Medulla oblongata (tissue), 1 donor: ENCODE results near the gene OR2C1.
A peak's percentile ranks its signal among the peaks of the same experiment; 100 is the strongest.

Experiments used
- DNase-seq: peaks from one replicate; pipeline ENCODE4 v3.0.0-alpha.2; 2015; ENCODE audit errors: extremely low spot score

Gene OR2C1

DNA sequence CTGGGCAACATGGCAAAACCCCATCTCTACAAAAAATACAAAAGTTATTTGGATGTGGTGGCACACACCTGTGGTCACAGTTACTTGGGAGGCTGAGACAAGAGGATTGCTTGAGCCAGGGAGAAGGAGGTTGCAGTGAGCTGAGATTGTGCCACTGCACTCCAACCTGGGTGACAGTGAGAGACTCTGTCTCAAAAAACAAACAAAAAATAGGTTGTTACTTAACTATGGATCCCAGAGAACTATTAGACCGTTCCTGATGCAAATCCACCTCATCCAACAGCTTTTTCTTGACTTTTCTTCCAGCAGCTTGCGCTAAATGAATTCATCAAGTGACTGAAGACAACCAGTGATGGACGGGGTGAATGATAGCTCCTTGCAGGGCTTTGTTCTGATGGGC lies at the start of gene OR2C1:
Gene OR2C1 (plus strand): TSS at position 301 of the 400 bp plus-strand sequence. CDS start 52 bp downstream, at position 353.
- no peak for DNase-seq

- DNase-seq = peak; percentile 3
These were observed 49.6 kb upstream of the OR2C1 start for GRCh38 chr16:3306078-3306477.

DNA sequence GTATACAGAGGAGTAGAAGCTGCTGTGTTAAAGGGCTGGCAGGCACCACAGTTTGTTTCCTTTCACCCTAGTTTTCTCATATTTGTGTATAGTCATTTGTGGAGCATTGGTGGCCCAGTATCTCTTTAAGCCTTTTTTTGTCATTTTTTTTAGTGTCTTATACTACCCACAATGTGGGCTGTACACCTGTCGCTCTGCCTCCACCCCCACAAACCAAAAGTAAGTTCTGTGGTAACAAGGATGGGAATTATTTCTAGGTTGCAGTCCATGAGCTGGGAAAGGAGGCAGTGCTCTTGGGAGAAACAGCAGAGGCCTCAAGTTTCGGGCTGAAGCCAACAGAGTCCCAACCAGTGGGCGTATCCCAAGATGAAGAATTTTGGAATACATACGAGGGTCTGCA lies 44.2 kb upstream of the OR2C1 start:
- no peak for DNase-seq

- no peak for DNase-seq
These were observed 38.2 kb upstream of the OR2C1 start for GRCh38 chr16:3317315-3317999.

- DNase-seq = no peak
These were observed 33.9 kb upstream of the OR2C1 start for GRCh38 chr16:3321816-3322215.

DNA sequence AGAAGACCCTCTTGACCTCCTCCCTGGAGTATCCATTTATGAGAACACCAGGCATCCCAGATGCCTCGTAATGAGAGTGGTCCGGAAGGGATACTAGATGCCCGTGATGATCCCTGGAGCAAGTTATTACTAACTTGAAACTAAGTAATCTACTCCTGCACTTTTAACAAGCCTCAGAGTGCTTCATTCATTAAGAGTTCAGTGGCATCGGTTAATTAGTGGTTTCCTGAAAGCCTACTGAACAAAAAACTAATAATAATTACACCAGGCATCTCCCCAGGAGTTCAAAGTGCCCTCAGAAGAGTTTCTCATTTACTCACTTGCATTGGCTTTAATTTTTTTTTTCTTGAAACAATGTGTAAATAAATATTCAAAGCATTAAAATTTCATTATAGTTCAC lies 28.2 kb upstream of the OR2C1 start:
- no peak for DNase-seq

GRCh38 chr16:3328104-3328503 lies 27.6 kb upstream of the OR2C1 start:
- DNase-seq = no peak

DNA sequence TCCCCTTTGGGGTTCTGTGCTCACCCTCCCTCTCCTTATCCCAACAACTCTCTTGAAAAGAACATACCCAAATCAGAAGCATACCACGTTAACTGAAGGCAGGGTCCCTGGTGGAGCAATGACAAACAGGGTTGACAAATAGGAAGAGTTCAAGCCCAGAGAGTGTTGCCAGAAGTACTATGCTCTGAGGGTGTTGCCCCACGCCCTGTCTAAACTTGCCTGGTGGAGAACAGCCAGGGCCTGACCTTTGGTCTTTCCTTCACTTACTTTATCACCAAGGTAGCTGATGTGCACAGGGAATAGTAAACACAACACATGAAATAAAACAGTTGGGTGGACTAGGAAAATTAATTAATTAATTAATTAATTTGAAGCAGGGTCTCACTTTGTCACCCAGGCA lies 27.0 kb upstream of the OR2C1 start:
- DNase-seq = no peak

DNA sequence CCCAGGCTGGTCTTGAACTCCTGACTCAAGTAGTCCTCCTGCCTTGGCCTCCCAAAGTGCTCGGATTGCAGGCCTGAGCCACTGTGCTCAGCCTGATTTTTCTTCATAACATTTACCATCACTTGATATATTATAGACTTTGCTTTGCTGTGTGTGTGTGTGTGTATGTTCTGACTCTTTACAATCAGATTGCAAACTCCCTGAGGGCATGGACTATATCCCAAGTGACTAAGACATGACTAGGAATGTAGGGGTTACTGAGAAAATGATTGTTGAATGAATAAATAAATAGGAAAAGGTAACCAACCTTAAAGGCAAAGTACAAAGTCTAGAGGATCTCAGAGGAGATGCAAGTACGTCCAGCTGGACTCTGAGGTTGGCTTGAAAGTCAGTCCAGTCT lies 9.6 kb upstream of the OR2C1 start:
- no peak for DNase-seq

GRCh38 chr16:3347586-3347985 lies 8.1 kb upstream of the OR2C1 start:
- DNase-seq = no peak

DNA sequence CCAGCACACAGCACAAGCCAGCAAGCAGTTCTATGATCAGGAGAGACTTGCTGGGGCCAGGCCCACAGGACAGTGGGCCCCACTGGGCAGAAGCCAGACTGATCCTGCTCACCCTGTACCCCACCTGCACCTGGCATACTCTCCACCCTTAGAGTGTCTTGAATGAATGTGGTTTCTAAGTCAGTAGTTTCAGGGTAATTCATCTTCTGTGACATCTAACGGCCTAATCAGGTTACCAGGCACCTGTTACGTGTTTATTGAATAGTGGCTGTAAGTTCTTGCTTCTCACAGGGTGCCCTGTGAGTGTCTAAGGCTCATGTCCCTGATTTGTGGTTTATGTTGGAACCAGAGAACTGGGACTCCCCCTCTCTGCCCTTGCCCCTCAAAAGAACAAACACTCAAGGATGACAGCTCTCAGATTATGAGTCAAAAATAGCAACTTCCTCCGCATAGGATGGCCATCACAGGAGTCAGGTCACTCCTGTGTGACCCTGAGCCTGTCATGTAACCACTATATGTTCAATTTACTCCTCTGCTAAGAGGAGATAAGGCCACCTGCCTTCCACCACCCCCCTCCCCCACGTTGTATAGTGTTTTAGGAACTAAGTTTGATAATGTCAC lies 7.0 kb upstream of the OR2C1 start:
- no peak for DNase-seq

- DNase-seq = no peak
These were observed 6.5 kb upstream of the OR2C1 start for GRCh38 chr16:3349175-3349574.

DNA sequence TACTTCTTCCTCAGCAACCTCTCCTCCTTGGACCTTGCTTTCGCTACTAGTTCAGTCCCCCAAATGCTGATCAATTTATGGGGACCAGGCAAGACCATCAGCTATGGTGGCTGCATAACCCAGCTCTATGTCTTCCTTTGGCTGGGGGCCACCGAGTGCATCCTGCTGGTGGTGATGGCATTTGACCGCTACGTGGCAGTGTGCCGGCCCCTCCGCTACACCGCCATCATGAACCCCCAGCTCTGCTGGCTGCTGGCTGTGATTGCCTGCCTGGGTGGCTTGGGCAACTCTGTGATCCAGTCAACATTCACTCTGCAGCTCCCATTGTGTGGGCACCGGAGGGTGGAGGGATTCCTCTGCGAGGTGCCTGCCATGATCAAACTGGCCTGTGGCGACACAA lies 429 bp downstream of the OR2C1 start:
- no peak for DNase-seq

- DNase-seq = no peak
These were observed 3.2 kb downstream of the OR2C1 start for GRCh38 chr16:3358871-3359270.

DNA sequence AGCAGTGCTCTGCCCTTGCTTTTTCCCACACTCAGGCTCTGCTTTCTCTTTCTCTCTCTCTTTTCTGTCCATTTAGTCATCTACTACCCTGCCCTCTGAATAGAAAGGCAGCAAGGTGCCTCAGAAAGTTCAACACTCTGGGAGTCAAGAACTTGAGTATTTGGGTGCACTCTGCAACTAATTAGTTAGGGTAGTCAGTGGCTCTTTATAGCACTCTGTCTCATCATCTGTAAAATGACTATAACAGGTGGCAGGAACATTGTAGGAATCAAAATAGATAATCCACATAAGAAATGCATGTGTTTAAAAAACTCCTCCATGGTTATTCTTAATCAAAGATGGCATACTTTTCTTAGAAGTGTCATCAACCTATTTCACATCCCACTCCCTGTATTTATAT lies 7.2 kb downstream of the OR2C1 start:
- no peak for DNase-seq

- no peak for DNase-seq
These were observed 8.1 kb downstream of the OR2C1 start for GRCh38 chr16:3363793-3364192.

- peak; percentile 94 for DNase-seq
These were observed 9.2 kb downstream of the OR2C1 start for GRCh38 chr16:3364774-3365427.

DNA sequence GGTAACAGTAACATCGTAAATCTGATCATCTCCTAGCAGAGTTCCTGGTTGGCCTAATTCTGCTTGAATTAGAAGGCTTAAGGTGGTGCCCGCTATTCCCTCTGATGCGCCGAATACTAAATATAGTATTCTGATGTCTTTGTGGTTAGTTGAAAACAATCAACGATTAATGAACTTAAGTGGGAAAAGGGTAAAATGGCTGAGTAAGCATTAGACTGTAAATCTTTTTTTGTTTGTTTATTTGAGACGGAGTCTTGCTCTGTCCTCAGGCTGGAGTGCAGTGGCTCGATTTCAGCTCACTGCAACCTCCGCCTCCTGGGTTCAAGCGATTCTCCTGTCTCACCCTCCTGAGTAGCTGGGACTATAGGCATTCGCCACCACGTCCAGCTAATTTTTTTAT lies 13.4 kb downstream of the OR2C1 start:
- DNase-seq = no peak

DNA sequence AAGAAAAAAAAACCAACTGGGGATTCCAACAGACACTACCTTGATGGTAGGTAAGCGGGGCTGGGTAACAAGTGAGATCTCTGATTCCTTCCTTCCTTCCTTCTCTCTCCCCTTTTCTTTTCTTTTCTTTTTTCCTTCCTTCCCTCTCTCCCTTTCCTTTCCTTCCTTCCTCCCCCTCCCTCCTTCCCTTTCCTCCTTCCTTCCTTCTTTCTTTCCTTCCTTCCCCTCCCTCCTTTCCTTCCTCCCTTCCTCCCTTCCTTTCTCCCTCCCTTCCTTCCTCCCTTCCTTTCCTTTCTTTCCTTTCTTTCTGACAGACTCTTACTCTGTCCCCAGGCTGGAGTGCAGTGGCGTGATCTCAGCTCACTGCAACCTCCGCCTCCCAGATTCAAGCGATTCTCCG lies 20.0 kb downstream of the OR2C1 start:
- DNase-seq = no peak

- no peak for DNase-seq
These were observed 22.2 kb downstream of the OR2C1 start for GRCh38 chr16:3377917-3378316.

GRCh38 chr16:3383045-3383448 lies 27.4 kb downstream of the OR2C1 start:
- no peak for DNase-seq

DNA sequence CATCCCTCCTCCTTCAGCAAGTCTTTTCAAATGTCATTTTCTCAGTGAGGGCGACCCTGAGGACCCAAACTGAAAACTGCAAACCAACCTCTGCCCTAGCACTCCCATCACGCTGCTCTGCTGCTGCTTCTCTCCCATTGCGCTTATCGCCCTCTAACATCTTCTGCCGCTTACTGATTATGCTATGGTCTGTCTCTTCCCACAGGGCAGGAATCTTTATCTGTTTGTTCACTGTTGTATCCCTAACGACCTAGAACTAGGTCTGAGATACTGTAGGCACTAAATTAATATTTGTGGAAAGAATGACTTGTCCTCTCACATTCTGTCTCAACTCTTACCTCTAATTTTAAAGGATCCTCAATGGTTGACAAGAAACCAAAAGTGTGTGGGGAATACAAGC lies 32.6 kb downstream of the OR2C1 start:
- no peak for DNase-seq

DNA sequence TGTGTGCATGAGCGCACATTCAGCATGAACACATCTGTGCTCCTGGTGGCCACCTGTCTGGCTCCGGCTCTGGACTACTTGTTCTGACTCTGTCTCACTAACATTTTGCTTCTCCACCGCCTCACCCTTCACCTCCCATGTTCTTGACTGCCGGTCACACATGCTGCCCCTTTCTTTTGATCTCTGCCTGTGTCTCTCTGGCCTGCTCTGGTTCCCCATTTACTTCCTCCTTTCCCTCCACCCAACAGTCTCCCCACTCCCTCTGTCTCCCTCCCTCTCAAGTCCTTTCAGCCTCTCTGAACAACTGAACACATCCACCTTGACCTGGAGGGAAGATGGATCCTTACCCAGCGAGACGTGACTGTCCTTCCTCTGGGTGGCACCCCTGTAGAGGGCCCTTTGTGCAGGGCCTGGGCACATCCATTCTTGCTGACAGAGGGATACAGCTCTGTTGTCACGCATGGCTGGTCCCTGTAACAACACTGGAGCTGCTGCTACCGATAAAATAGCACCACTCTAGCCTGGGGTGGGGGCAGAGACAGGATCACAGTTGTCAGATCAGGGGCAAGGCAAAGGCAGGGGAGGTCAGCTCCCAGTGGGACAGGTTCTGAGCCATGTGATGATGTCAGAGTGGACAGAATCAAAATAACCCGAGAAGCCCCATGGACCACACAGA lies 34.1 kb downstream of the OR2C1 start:
- DNase-seq = no peak
